ENCODE measurements around the gene WWTR1. TPM values are rescaled to one million over a fixed set of nuclear protein-coding genes. Genes with fewer than 3 reads are reported as not detected.
A peak's percentile ranks its signal among the peaks of the same experiment; 100 is the strongest.

WWTR1 gene
- total RNA-seq, 1 experiment from 2014 or later, result 84.9 TPM

DNA sequence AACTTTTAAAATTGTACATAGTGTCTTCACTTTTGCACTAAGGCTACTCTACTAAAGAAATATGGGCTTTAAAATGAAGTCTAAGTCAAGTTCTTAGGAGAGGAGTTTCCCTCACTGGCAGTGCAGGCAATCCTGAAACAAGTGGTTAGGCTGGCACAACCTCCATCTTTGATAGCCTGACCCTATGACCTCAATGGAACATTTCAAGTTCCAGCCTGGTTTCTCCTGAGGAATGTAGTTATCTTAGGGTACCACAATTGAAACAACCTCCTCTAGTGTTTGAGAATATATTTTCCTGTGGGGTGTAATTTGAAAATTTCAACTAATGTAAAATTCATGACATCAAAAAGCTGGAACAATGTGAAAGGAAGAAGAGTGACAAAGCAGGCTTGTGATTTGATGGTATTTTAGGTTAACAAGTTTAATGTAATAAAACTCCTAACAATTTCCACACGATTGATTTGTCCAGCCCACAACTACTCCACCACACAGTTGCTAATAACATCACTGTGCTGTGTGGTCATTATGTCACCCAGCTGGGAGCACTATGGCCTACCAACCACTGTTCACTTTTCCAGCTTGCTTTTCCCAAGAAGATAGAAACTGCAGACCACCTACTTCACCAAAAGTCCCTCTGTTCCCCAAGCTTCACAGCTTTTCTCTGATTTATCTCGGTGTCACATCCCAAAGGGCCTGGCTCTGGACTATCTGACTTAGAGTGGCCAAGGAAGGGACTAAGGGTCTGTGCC, 1.8 kb downstream of the WWTR1 start:
- DNase-seq (ENCODE audit: low spot score), result no peak

- DNase-seq (ENCODE audit: low spot score), result peak; percentile 62
Measured at GRCh38 chr3:149654188-149654601, 3.6 kb downstream of the WWTR1 start.

GRCh38 chr3:149653564-149653963, 4.3 kb downstream of the WWTR1 start:
- no peak for DNase-seq (ENCODE audit: low spot score)

- DNase-seq (ENCODE audit: low spot score), result no peak
Measured at GRCh38 chr3:149653136-149653535, 4.7 kb downstream of the WWTR1 start.

DNA sequence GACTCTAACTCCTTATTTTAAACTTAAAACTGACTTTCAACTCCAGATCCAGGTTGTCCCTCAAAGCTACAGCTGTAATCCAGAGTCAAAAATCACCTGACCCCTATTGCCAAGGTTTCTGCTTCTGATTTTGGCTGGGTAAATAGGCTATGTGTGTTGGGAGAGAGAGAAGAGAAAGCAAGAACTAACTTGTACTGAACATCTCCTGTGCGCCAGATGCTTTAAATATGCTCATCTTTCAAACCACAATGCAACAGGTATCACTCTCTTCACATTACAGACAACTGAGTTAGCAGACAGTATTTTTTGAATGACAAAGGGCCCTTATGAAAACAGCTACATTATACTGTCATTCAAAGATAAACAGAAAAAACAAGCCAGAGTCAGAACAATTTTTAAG, 7.0 kb downstream of the WWTR1 start:
- no peak for DNase-seq (ENCODE audit: low spot score)

- no peak for DNase-seq (ENCODE audit: low spot score)
Measured at GRCh38 chr3:149648525-149648924, 9.3 kb downstream of the WWTR1 start.

- no peak for DNase-seq (ENCODE audit: low spot score)
Measured at GRCh38 chr3:149647812-149648211, 10.0 kb downstream of the WWTR1 start.

DNA sequence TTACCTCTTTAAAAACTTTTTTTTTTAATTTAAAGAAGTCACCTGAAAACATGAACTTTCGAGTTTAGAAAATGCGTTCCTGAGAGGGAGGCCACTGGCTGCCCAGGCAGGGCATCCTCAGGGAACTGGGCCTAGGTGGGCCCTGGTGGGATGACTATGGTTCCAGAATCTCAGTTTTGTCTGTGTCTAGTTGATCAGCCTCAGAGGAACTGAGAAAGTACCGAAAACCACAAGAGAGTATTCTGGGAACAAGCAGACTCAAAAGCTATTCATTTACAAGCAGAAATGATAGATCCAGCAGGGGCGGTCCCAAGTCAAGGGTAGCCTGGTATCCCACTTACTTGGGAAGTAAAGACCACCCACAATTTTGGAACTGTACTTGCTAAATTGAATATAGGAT, 10.5 kb downstream of the WWTR1 start:
- no peak for DNase-seq (ENCODE audit: low spot score)

DNA sequence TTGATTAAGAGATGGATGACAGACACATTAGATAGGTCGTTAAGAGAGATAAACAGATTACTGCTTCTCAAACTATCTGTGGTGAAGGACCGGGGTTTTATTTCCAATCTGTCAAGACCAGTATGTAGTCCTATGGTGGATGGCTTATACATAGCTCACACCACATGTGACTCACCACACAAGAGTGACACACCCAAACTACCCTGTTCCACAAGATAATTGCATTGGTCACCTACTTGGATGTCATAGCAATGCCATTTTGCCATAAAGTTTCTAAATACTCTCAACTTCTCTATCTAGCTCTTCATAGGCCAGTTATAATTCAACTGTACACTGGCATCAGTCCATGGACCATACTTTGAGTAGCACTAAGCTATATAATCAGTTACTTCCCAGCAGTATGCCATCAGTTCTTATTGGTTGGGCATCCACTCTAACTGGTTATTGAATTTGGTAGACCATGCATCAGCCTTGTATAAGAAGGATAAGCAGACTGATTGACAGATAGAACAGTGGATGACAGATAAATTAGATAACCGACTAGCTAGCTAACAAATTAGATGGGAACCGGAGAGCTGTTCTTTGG, 11.6 kb downstream of the WWTR1 start:
- DNase-seq (ENCODE audit: low spot score), result peak; percentile 83

DNA sequence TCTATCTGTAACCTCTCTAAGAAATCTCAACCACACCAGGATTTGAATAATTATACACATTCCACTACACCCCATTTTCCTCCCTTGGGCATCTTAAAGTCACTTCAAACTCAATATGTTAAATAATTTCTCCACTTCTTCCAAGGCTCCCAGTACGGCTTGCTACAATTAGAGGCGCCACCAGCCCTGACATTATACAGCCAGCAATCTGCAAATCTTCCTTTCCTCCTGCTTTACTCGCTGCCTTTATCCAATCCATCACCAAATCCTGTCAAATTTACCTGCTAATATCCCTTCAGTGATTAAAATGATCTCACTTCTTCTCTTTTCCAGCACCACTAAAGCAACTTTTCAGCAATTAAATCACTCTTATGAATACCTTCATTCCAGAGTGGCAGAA, 13.9 kb downstream of the WWTR1 start:
- DNase-seq (ENCODE audit: low spot score), result no peak

GRCh38 chr3:149643482-149643798, 14.4 kb downstream of the WWTR1 start:
- DNase-seq (ENCODE audit: low spot score), result no peak

GRCh38 chr3:149640976-149641728, 16.7 kb downstream of the WWTR1 start:
- DNase-seq (ENCODE audit: low spot score), result no peak

DNA sequence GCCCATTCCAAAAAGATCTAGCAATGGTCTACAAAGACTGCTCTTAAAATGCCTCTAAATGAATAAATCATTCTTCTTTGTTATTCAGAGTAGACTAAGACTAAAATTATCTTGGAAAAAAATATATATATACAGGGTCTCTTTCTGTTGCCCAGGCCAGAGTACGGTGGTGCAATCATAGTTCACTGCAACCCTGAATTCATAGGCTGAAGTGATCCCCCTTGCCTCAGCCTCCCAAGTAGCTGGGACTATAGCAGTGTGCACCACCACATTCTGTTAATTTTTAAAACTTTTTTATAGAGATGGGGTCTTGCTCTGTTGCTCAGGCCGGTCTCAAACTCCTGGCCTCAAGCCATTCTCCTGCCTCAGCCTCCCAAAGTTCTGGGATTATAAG, 18.7 kb downstream of the WWTR1 start:
- DNase-seq (ENCODE audit: low spot score), result no peak

- DNase-seq (ENCODE audit: low spot score), result peak; percentile 52
Measured at GRCh38 chr3:149638228-149639092, 19.4 kb downstream of the WWTR1 start.

- DNase-seq (ENCODE audit: low spot score), result no peak
Measured at GRCh38 chr3:149635396-149635795, 22.4 kb downstream of the WWTR1 start.

DNA sequence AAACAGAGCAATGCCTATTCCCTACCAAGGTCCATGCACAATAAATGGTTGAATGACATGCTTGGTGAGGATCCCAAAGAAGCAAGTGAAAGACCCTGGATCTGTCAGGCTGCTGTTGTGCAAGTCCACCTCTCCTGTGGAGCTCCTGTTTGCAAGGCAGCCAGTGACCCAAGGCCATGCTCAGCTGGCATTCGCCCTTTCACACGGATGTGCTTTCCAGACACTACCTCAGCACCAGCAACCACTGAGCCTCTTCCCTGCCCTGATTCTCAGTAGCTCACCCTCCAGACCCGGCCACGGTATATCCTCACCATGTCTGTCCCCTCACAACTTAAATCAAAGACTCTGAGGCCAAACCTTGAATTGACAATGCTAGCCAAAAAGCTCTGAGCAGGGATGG, 23.3 kb downstream of the WWTR1 start:
- DNase-seq (ENCODE audit: low spot score), result no peak

DNA sequence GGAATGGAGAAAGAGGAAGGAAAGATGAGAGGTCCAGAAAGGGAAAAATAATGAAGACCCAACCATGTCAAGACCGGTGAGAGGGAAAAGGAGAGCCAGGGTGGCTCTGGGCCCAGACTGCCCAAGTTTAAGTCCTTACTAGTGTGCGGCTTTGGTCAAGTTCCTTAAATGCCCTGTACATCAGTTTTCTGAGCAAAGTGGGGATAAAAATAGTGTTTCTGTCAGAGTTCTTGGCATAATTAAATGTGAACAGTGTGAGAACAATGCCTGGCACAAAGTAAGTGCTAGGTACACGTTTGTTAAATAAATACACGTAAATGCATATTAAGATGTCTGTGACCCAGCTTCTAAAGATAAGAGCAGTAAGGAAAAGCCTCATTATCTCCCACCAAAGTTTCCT, 23.8 kb downstream of the WWTR1 start:
- no peak for DNase-seq (ENCODE audit: low spot score)

GRCh38 chr3:149632225-149632624, 25.6 kb downstream of the WWTR1 start:
- DNase-seq (ENCODE audit: low spot score), result no peak

DNA sequence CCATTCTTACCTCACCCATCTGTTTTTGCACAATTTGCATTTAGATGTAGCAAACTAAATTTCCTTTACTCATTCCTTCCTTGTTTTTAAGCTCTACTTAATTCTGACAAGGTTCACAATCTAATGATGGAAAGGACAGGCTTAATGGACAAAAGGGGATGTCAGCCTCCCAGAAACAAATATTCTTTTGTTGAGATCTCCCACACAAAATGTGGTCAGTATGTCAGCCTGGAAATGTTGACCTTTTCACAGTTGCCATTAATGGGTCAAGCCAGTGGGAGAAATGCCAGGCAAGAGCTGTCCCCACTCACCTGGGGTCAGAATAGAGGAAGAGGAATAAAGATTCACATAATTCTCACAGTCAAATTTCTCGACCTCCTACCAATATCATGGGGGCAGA, 27.0 kb downstream of the WWTR1 start:
- DNase-seq (ENCODE audit: low spot score), result no peak

GRCh38 chr3:149628957-149629670, 28.7 kb downstream of the WWTR1 start:
- no peak for DNase-seq (ENCODE audit: low spot score)

GRCh38 chr3:149626671-149627070, 31.2 kb downstream of the WWTR1 start:
- no peak for DNase-seq (ENCODE audit: low spot score)

DNA sequence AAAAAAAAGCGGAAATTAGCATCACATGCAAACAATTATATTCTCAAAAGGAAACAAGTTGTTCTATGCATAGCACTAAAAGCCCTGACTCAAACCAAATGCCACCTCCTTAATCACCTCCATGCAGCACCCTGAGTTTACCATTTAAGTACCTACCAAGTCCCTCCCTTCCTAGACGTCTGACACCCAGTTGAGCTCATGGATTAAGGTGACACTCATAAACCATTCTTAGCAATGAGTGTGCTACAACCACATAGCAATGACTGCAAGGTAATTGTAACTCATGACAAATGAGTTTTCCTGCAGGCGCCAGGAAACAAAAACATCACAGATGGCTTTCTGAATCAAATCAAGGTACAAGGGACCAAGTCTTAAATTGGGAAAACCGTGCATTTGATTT, 32.0 kb downstream of the WWTR1 start:
- peak; percentile 87 for DNase-seq (ENCODE audit: low spot score)
